Stimulated activated CD4-positive, alpha-beta T cell treated with anti-CD3 and anti-CD28 coated beads, TNF-alpha, amount 100 ng/mL, for 48 hours (primary cell): ENCODE results near the gene POLA1.

Experiments used
- DNase-seq, 3 donors: peaks; one replicate each; pipeline ENCODE4 v3.0.0-alpha.2; 2020; ENCODE audit warnings: low read depth in 3 of 3

The POLA1 gene

GRCh38 chrX:25022499-25023325 lies 329.0 kb downstream of the POLA1 start:
- DNase-seq, result no peak

- DNase-seq, result no peak
Observed at GRCh38 chrX:25023908-25024307, 330.2 kb downstream of the POLA1 start.

GRCh38 chrX:25025615-25026014 lies 331.9 kb downstream of the POLA1 start:
- no peak for DNase-seq

GRCh38 chrX:25026576-25026975 lies 332.9 kb downstream of the POLA1 start:
- DNase-seq, result no peak

GRCh38 chrX:25028726-25029125 lies 335.0 kb downstream of the POLA1 start:
- DNase-seq, result no peak

GRCh38 chrX:25029288-25029825 lies 335.6 kb downstream of the POLA1 start:
- DNase-seq, result no peak

- no peak for DNase-seq
Observed at GRCh38 chrX:25034889-25035288, 341.2 kb downstream of the POLA1 start.

GRCh38 chrX:25039036-25039435 lies 345.3 kb downstream of the POLA1 start:
- no peak for DNase-seq

- no peak for DNase-seq
Observed at GRCh38 chrX:25043192-25043591, 349.5 kb downstream of the POLA1 start.
